ENCODE measurements around the gene E2F6. TPM values are rescaled to one million over a fixed set of nuclear protein-coding genes. Genes with fewer than 3 reads are reported as not detected.

E2F6 gene
- total RNA-seq, 1 donor from 2014 or later, result 12.1 TPM

- FAIRE-seq (no peak), DNase-seq (ENCODE audit: low read depth) (no peak)
- peaks cover 1% of the 10 kb centered on the region for H3K27me3 ChIP-seq (ENCODE audit: control insufficient read depth, insufficient read depth, low read length)
- H3K4me3 ChIP-seq (ENCODE audit: low read depth, low read length), result no peak overlapping the region
- H3K36me3 ChIP-seq (ENCODE audit: control insufficient read depth, insufficient read depth, low read length), result no peaks in the 10 kb centered on the region
- no peak for TF ChIP-seq CTCF (IDR thresholded peaks at IDR 0.05; ENCODE audit: insufficient read depth, low read length, severe bottlenecking)
Observed at GRCh38 chr2:11416931-11417330, 49.0 kb downstream of the E2F6 start.

GRCh38 chr2:11416186-11416585, 49.8 kb downstream of the E2F6 start:
- no peak for TF ChIP-seq CTCF (IDR thresholded peaks at IDR 0.05; ENCODE audit: insufficient read depth, low read length, severe bottlenecking)
- DNase-seq (ENCODE audit: low read depth), result no peak
- no peak for FAIRE-seq
- Histone ChIP-seq H3K4me3 (ENCODE audit: low read depth, low read length) (no peak overlapping the region), H3K36me3 (ENCODE audit: control insufficient read depth, insufficient read depth, low read length) (no peaks in the 10 kb centered on the region), H3K27me3 (ENCODE audit: control insufficient read depth, insufficient read depth, low read length) (peaks cover 1% of the 10 kb centered on the region)

- H3K27me3 ChIP-seq (ENCODE audit: control insufficient read depth, insufficient read depth, low read length), result peaks cover 1% of the 10 kb centered on the region
- no peak overlapping the region for H3K4me3 ChIP-seq (ENCODE audit: low read depth, low read length)
- DNase-seq (ENCODE audit: low read depth) (no peak), FAIRE-seq (no peak)
- TF ChIP-seq CTCF (IDR thresholded peaks at IDR 0.05; ENCODE audit: insufficient read depth, low read length, severe bottlenecking), result no peak
- no peaks in the 10 kb centered on the region for H3K36me3 ChIP-seq (ENCODE audit: control insufficient read depth, insufficient read depth, low read length)
Observed at GRCh38 chr2:11414372-11415124, 51.4 kb downstream of the E2F6 start.

DNA sequence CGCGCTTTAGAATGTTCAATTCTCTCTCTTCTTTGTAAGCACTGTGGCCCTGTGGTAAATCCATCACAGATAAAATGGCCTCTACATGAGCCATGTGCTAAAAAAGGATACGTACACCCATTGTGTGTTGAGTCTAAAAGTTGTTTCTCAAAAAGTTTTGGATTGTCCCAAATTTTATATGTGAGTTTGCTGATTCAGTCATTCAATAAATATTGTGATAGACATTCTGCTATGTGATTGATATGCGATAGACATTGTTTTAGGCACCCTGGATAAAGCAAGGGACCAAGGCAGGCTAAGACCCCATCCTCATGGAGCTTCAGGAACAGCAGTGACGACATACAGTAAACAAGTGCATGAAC, 53.5 kb downstream of the E2F6 start:
- no peak overlapping the region for H3K4me3 ChIP-seq (ENCODE audit: low read depth, low read length)
- FAIRE-seq, result no peak
- H3K27me3 ChIP-seq (ENCODE audit: control insufficient read depth, insufficient read depth, low read length), result peaks cover 1% of the 10 kb centered on the region
- no peak for TF ChIP-seq CTCF (IDR thresholded peaks at IDR 0.05; ENCODE audit: insufficient read depth, low read length, severe bottlenecking)
- DNase-seq (ENCODE audit: low read depth), result no peak
- no peaks in the 10 kb centered on the region for H3K36me3 ChIP-seq (ENCODE audit: control insufficient read depth, insufficient read depth, low read length)

GRCh38 chr2:11411768-11412448, 54.1 kb downstream of the E2F6 start:
- Histone ChIP-seq H3K4me3 (ENCODE audit: low read depth, low read length) (peak overlapping the region; percentile 21), H3K36me3 (ENCODE audit: control insufficient read depth, insufficient read depth, low read length) (no peaks in the 10 kb centered on the region), H3K27me3 (ENCODE audit: control insufficient read depth, insufficient read depth, low read length) (peaks cover 1% of the 10 kb centered on the region)
- peak; percentile 39 for DNase-seq (ENCODE audit: low read depth)
- no peak for FAIRE-seq
- TF ChIP-seq CTCF (IDR thresholded peaks at IDR 0.05; ENCODE audit: insufficient read depth, low read length, severe bottlenecking), result peak; percentile 74
